ENCODE results near the gene RCAN3.

DNA sequence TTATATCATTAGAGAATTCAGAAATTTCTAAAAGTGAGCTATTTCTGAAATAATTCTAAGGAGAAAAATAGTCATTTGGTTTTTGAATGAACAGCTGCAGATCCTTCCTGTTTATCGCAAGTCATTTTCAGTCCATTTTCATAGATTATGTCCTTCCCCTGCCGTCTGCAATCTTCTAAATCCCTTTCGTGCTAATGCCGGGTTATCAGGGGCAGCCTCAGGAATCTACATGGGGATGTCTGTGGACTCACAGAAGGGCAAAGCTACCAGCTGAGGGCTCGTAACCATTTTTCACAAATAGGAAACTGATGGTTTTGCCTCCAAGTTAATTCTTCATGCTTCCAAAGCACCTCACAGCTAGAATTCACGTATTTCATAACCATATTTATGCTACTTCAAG is 23.0 kb downstream of the RCAN3 start:
- TF ChIP-seq, protein P1, sequence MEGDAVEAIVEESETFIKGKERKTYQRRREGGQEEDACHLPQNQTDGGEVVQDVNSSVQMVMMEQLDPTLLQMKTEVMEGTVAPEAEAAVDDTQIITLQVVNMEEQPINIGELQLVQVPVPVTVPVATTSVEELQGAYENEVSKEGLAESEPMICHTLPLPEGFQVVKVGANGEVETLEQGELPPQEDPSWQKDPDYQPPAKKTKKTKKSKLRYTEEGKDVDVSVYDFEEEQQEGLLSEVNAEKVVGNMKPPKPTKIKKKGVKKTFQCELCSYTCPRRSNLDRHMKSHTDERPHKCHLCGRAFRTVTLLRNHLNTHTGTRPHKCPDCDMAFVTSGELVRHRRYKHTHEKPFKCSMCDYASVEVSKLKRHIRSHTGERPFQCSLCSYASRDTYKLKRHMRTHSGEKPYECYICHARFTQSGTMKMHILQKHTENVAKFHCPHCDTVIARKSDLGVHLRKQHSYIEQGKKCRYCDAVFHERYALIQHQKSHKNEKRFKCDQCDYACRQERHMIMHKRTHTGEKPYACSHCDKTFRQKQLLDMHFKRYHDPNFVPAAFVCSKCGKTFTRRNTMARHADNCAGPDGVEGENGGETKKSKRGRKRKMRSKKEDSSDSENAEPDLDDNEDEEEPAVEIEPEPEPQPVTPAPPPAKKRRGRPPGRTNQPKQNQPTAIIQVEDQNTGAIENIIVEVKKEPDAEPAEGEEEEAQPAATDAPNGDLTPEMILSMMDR (IDR thresholded peaks at IDR 0.05; ENCODE audit: borderline replicate concordance, extremely low read depth, low read length, poor library complexity, severe bottlenecking): no peak
- no peak for TF ChIP-seq EZH2 (IDR thresholded peaks at IDR 0.05; ENCODE audit: borderline replicate concordance, low read depth, low read length, severe bottlenecking)

Data from DND-41 (cell line).